OCI-LY1 (cell line): ENCODE data around the gene NLGN4Y.

Experiments used
- CTCF ChIP-seq: fragments of 200-600 bp; sonication (generic), shearing (Covaris generic); IDR thresholded peaks from 2 replicates; pipeline ENCODE4 v1.5.1; 2017; ENCODE audit warnings: mild to moderate bottlenecking, antibody characterized with exemption, low read length, moderate library complexity, mixed read lengths
- EZH2 ChIP-seq: fragments of 200-600 bp; sonication (generic), shearing (Covaris generic); IDR thresholded peaks from 2 replicates; pipeline ENCODE4 v1.8.0; 2017; ENCODE audit warnings: borderline replicate concordance, mixed run types, mild to moderate bottlenecking, antibody characterized with exemption, low read length, moderate library complexity, mixed read lengths

- TF ChIP-seq CTCF: no peak
- no peak for TF ChIP-seq EZH2
These were observed 224.0 kb downstream of the NLGN4Y start for GRCh38 chrY:14748329-14748728.
